HG03354 (cell line): ENCODE data around the gene ASIC4.

Experiments
- ATAC-seq: cut with Tn5 transposase; IDR thresholded peaks from one replicate; pipeline ENCODE4 v1.9.1; 2021; ENCODE audit warnings: mild to moderate bottlenecking; ENCODE audit not compliant: unreplicated experiment, poor library complexity, severe bottlenecking

ASIC4 gene

DNA sequence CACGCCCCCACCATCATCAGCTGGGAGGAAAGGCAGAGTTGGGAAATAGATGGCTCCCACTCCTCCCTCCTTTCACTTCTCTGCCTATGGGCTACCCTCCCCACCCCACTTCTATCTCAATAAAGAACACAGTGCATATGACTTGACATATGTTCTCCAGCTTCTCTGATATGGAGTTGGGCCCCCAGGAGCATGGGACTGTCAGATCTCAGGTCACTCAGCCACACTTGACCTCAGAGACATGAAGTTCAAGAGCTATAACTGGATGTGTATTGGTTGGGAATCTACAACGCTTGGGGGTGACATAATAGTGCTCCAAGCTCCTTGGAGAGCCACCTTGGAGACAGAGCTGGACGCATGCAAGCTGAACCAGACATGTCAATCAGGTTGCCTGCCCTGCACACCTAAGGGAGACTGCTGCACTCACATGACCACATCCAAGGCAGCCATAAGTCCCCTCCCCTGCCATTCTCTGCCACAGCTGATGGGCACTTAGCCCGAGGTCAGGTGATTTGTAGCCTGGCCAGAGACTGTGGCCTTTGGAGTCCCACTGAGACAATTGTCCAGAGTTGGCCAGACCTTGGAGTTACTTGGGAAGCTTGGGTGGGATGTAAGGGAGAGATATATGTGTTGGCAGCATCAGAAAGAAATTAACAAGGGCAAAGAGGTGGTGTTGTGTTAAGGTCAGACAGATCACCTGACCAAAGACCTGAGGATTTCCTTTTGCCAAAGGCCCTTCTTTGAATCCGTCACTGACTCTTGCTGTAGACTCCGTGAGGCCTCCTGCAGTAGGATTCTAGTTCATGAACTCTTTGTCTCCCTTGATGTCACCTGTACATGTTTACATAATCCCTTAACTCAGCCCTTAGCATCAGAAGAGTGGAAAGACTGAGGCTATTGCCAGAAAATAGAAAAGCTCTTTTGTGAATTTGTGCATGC lies 61.6 kb downstream of the ASIC4 start:
- ATAC-seq, result no peak

DNA sequence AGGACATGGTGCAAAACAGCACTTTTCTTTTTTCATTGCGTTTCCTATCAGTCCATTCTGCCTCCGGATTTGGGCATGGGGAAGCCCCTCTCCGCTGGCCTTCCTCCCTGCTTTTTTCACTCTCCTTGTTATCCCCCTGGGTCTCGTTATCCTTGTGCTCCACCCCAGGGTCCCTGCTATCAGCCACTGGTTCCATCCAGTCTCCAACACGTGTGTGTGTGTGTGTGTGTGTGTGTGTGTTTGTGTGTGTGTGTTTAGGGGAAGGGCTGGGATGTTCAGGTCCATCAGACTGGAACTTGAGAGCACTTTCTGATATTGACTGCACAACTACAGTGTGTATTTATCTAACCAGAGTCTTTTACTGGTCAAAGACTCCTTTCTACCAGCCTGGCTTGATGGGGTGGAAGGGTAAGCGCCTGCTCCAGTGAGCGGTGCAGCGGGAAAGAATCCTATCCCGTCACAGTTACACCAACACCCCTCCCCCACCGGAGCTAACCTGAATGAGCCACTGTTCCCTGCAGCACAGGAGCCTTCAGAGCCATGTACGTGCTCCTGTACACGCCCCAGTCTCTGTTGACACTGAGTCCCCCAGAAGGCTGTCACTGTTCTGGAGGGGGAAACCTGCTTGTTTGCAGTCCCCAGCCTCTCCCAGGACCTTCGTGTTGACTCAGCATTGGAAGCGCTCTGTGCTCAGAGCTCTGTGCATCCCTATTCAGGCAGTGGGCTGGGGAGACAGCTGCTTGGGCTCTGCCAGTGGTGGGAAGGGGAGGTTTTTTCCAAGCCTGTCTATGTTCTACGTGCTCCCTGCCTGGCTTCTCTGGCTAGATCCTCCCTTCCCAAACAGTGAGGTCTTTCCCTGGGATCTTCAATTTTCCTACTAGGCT lies 62.5 kb downstream of the ASIC4 start:
- no peak for ATAC-seq

DNA sequence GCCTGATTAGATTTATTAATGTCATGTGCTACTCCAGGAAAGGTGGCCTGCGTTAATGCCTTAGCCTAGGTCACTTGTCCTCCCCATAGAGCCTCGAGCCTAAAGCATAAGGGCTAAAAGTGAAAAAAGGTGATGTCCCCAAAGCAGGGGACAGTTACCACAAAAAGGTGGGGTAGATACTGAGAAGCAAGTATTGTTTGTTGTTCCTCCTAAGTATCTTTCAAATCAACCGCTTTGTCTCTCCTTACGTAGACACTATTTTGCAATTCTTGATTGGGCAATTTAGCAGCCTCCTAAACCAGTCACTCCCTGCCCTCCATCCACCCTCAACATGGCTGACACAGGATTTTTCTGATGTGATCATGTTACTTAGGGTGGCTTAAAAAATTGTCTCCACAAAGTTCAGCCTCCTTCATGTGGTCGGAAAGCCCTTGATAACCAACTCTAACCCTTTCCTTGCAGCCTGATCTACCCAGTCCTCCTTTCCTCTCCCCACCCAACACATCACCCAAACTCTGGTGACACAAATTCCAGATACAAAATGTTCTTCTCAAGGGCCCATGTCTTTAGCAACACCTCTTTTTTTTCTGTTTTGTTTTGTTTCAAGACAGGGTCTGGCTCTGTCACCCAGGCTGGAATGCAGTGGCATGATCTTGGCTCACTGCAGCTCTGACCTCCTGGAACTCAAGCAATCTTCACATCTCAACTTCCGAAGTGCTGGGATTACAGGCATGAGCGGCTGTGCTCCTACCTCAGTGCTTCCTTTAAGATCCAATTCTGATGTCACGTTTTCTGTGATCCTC lies 64.7 kb downstream of the ASIC4 start:
- no peak for ATAC-seq

DNA sequence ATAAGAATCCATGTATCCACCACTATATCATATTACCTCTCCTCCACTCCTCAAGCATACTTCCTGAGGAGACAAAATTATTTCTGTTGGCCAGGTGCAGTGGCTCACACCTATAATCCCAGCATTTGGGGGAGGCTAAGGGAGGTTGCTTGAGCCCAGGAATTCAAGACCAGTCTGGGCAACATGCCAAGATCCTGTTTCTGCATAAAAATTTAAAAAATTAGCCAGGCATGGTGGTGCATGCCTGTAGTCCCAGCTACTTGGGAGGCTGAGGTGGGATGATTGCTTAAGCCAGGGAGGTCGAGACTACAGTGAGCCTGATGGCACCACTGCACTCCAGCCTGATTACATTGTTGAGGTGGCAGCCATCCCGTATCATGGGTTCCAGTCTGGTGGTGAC lies 67.1 kb downstream of the ASIC4 start:
- no peak for ATAC-seq
